Measurements from ENCODE around the gene E2F4. TPM values are rescaled to one million over a fixed set of nuclear protein-coding genes. Genes with fewer than 3 reads are reported as not detected.

Gene E2F4
- total and polyA plus RNA-seq, 7 donors: 40.0 to 85.9 (median 69.8) TPM

- Histone ChIP-seq H3K4me1 (peaks cover 1 to 30% (median 28%) of the 10 kb centered on the region in 4 donors), H3K4me3 (no peak overlapping the region)
- WGBS, 2 donors: 68 to 82% methylated on average over 13 of the region's 13 CpGs
Measured at GRCh38 chr16:67190448-67191399, 1.2 kb upstream of the E2F4 start.

DNA sequence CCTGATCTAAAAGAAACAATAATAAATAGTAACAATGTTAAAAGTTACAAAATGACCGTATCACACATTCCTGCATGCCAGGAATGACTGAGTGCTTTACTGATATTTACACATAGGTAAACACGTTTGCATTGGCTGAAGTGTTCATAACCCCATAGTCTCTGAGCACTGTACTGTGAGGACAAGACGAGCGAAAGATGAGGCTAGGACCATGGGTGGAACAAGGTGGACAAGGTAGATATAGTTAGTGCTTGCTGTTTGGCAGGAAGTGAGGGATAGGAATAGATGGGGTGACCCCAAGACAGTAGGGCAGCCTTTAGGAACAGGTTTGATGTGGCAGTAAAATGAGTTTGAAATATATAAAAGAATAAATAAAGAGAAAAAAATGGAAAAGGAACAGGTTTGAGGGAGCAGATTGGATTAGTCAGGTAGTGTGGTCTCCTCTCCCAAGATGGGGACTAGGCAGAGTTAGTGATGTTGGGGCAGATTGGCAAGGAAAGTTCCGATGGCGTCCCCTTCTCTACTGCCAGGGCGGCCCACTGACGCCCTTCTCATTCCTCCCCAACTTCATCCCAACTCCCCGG, 452 bp upstream of the E2F4 start:
- Histone ChIP-seq H3K9me3 (no peaks in the 10 kb centered on the region), H3K27ac (peak overlapping the region in 1 of 4 donors; percentile 72), H3K36me3 (peaks cover 22 to 33% (median 24%) of the 10 kb centered on the region in 4 donors), H3K27me3 (no peaks in the 10 kb centered on the region), H3K4me3 (peak overlapping the region in 3 of 4 donors; percentile 83 to 93 (median 92)), H3K4me1 (peaks cover 1 to 27% (median 25%) of the 10 kb centered on the region in 4 donors)
- WGBS, 2 donors: 21 to 31% methylated on average over 9 of the region's 9 CpGs
- TF ChIP-seq POLR2AphosphoS5 (IDR thresholded peaks at IDR 0.05): no peak
- TF ChIP-seq CTCF (IDR thresholded peaks at IDR 0.05): no peak
- no peak for TF ChIP-seq EP300 (IDR thresholded peaks at IDR 0.05)
- TF ChIP-seq POLR2A (IDR thresholded peaks at IDR 0.05): no peak
- no peak for DNase-seq
- intact Hi-C loops (cut with DNase I): no loop called here

More at GRCh38 chr16:67190448-67191399, 1.2 kb upstream of the E2F4 start:
- Histone ChIP-seq H3K9me3 (no peaks in the 10 kb centered on the region), H3K27ac (no peak overlapping the region), H3K27me3 (no peaks in the 10 kb centered on the region), H3K36me3 (peaks cover 14 to 25% (median 17%) of the 10 kb centered on the region in 4 donors)
- no peak for DNase-seq
- TF ChIP-seq POLR2A (IDR thresholded peaks at IDR 0.05) (no peak), POLR2AphosphoS5 (IDR thresholded peaks at IDR 0.05) (no peak), CTCF (IDR thresholded peaks at IDR 0.05) (no peak), EP300 (IDR thresholded peaks at IDR 0.05) (no peak)
- intact Hi-C loops (cut with DNase I): no loop called here

GRCh38 chr16:67192781-67193361, 916 bp downstream of the E2F4 start:
- intact Hi-C loops (cut with DNase I): loop anchor here (2.0 kb wide), 1 partner anchor 34 kb away; the partner anchor contains the start of gene TMEM208

More at GRCh38 chr16:67192781-67193361, 916 bp downstream of the E2F4 start:
- DNase-seq: no peak
- 13 to 30% methylated on average over 17 of the region's 17 CpGs for WGBS, 2 donors
- H3K9me3 ChIP-seq: no peaks in the 10 kb centered on the region
- peaks cover 1 to 27% (median 25%) of the 10 kb centered on the region in 4 donors for H3K4me1 ChIP-seq
- no peak for TF ChIP-seq EP300 (IDR thresholded peaks at IDR 0.05)
- TF ChIP-seq CTCF (IDR thresholded peaks at IDR 0.05): no peak
- TF ChIP-seq POLR2AphosphoS5 (IDR thresholded peaks at IDR 0.05): no peak
- no peak for TF ChIP-seq POLR2A (IDR thresholded peaks at IDR 0.05)
- peak overlapping the region; percentile 83 to 93 (median 92) for H3K4me3 ChIP-seq
- H3K27ac ChIP-seq: peak overlapping the region; percentile 72 to 79 (median 78)
- H3K36me3 ChIP-seq: peaks cover 33 to 47% (median 37%) of the 10 kb centered on the region in 4 donors
- H3K27me3 ChIP-seq: no peaks in the 10 kb centered on the region
